CD4-positive, alpha-beta memory T cell (primary cell): ENCODE measurements around the gene B4GALNT3. TPM values are rescaled to one million over a fixed set of nuclear protein-coding genes. Genes with fewer than 3 reads are reported as not detected.

ENCODE experiments used
- CTCF ChIA-PET: fragments of 350-600 bp; sonication (Branson Sonifier 250); formaldehyde crosslinking; loops from one replicate; lab custom pipeline; 2021; ENCODE audit warnings: inconsistent platforms; ENCODE audit not compliant: partially characterized antibody; lab: Charles Lee
- POLR2A ChIA-PET: fragments of 350-600 bp; sonication (Branson Sonifier 250); formaldehyde crosslinking; loops from one replicate; lab custom pipeline; 2021; ENCODE audit not compliant: partially characterized antibody; lab: Charles Lee
- DNase-seq, 5 donors: peaks; one replicate each; pipeline versions ENCODE4 v3.0.0 to v3.0.0-alpha.2; 2020 to 2022; ENCODE audit warnings: mixed read lengths in 1 of 5
- H3K27ac ChIP-seq: one replicate; pipeline ENCODE4 v1.7.0; 2013; ENCODE audit warnings: low read depth, low read length
- H3K27me3 ChIP-seq: 2 replicates; pipeline ENCODE4 v1.7.0; 2013; ENCODE audit warnings: mild to moderate bottlenecking, low read length, moderate library complexity; ENCODE audit not compliant: insufficient read depth
- H3K36me3 ChIP-seq: 2 replicates; pipeline ENCODE4 v1.7.0; 2013; ENCODE audit warnings: mild to moderate bottlenecking, low read length, moderate library complexity; ENCODE audit not compliant: insufficient read depth
- H3K4me1 ChIP-seq: 2 replicates; pipeline ENCODE4 v1.7.0; 2013; ENCODE audit warnings: mild to moderate bottlenecking, low read length, moderate library complexity; ENCODE audit not compliant: insufficient read depth
- H3K4me3 ChIP-seq, 2 donors: one replicate each; pipeline ENCODE4 v1.7.0; 2013; ENCODE audit warnings: low read length in 2 of 2, mild to moderate bottlenecking in 1 of 2
- H3K9me3 ChIP-seq, 2 donors: one replicate each; pipeline ENCODE4 v1.7.0; 2013; ENCODE audit warnings: low read length in 2 of 2, control low read depth in 1 of 2; ENCODE audit not compliant: control insufficient read depth in 1 of 2
- H3K27ac Mint-ChIP-seq, 7 donors: one replicate each; pipeline ENCODE4 v1.8.0; 2020 to 2021; ENCODE audit warnings: mixed read lengths in 7 of 7, mild to moderate bottlenecking in 6 of 7, inconsistent platforms in 3 of 7, moderate library complexity in 3 of 7
- H3K27me3 Mint-ChIP-seq, 2 donors: one replicate each; pipeline ENCODE4 v1.8.0; 2020 to 2021; ENCODE audit warnings: mixed read lengths in 2 of 2
- H3K36me3 Mint-ChIP-seq, 2 donors: one replicate each; pipeline ENCODE4 v1.8.0; 2020 to 2021; ENCODE audit warnings: mixed read lengths in 2 of 2, inconsistent platforms in 1 of 2, mild to moderate bottlenecking in 1 of 2
- H3K4me1 Mint-ChIP-seq, 4 donors: one replicate each; pipeline ENCODE4 v1.8.0; 2020 to 2021; ENCODE audit warnings: mixed read lengths in 4 of 4, mild to moderate bottlenecking in 1 of 4
- H3K4me3 Mint-ChIP-seq, 8 donors: one replicate each; pipeline ENCODE4 v1.8.0; 2020 to 2021; ENCODE audit warnings: mixed read lengths in 8 of 8, mild to moderate bottlenecking in 7 of 8, moderate library complexity in 6 of 8, inconsistent platforms in 3 of 8
- H3K9me3 Mint-ChIP-seq, 8 donors: one replicate each; pipeline ENCODE4 v1.8.0; 2020 to 2021; ENCODE audit warnings: mixed read lengths in 8 of 8, mild to moderate bottlenecking in 5 of 8, inconsistent platforms in 3 of 8, moderate library complexity in 1 of 8
- intact Hi-C: fragments of 100-400 bp; cut with micrococcal nuclease; formaldehyde crosslinking; loops from one replicate; pipeline ENCODE4 v1.15.1; 2023
- polyA plus RNA-seq, 2 donors: library from polyadenylated mRNA; unstranded; fragments of 300-500 nt; fragmentation: Illumina TruSeq; gene quantifications; one replicate each; pipeline ENCODE4 v1.2.3, GENCODE V29; 2021
- total RNA-seq, 2 experiments: library from RNA; stranded (reverse); gene quantifications; one replicate each; pipeline ENCODE4 v1.2.3, GENCODE V29; 2021

B4GALNT3 gene
- total and polyA plus RNA-seq, 4 experiments from 2014 or later: 0.18 to 4.8 (median 2.4) TPM

GRCh38 chr12:549476-550082 lies 89.8 kb downstream of the B4GALNT3 start:
- no peak for DNase-seq
- Histone ChIP-seq H3K27ac (no peak overlapping the region), H3K4me1 (peaks cover 36% of the 10 kb centered on the region), H3K36me3 (no peaks in the 10 kb centered on the region), H3K27me3 (no peaks in the 10 kb centered on the region), H3K4me3 (no peak overlapping the region), H3K9me3 (no peaks in the 10 kb centered on the region)
- CTCF ChIA-PET: no interaction called here
- no peak overlapping the region for H3K4me3 Mint-ChIP-seq
- H3K9me3 Mint-ChIP-seq: no peaks in the 10 kb centered on the region
- POLR2A ChIA-PET: no interaction called here
- no peaks in the 10 kb centered on the region for H3K36me3 Mint-ChIP-seq
- intact Hi-C loops: no loop called here
- H3K27me3 Mint-ChIP-seq: peaks cover 2 to 4% of the 10 kb centered on the region in 2 donors
- H3K27ac Mint-ChIP-seq: peak overlapping the region in 1 of 7 donors; percentile 43
- H3K4me1 Mint-ChIP-seq: peaks cover 28 to 49% (median 37%) of the 10 kb centered on the region in 4 donors

- H3K36me3 ChIP-seq: no peaks in the 10 kb centered on the region
- H3K27ac ChIP-seq: no peak overlapping the region
- no peaks in the 10 kb centered on the region for H3K9me3 ChIP-seq
- Mint-ChIP-seq H3K4me3 (no peak overlapping the region), H3K9me3 (no peaks in the 10 kb centered on the region), H3K4me1 (peaks cover 29 to 53% (median 37%) of the 10 kb centered on the region in 4 donors), H3K36me3 (no peaks in the 10 kb centered on the region), H3K27me3 (peaks cover 0 to 2% of the 10 kb centered on the region in 2 donors), H3K27ac (peak overlapping the region in 4 of 7 donors; percentile 24 to 88 (median 48))
- no peaks in the 10 kb centered on the region for H3K27me3 ChIP-seq
- POLR2A ChIA-PET: no interaction called here
- intact Hi-C loops: no loop called here
- peaks cover 45% of the 10 kb centered on the region for H3K4me1 ChIP-seq
- H3K4me3 ChIP-seq: no peak overlapping the region
- CTCF ChIA-PET: interaction anchor here (0.9 to 1.3 kb wide), 5 partner anchors 12 to 109 kb away, joined by 3 to 4 read pairs (median 3); no protein-coding TSS in a partner anchor
- no peak for DNase-seq
Measured at GRCh38 chr12:550473-551260, 90.9 kb downstream of the B4GALNT3 start.

DNA sequence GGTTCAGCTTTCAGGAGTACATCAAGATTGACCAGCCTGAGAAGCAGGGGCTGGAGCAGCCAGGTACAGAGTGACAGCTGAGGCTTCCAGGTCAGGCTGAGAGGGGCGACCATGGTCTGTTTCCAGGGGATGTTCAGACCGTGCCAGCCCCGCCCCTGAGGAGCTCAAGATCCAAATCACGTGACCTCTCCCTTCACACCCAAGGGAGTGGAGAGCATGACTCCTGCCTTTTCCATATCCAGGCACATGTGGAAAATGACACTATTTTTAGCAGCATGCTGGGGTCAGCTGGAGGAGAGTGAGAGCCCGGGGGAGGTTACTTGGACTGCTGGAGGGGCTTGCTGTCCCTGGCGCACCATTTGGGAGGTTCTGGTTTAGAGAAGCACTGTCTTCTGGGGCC lies 92.7 kb downstream of the B4GALNT3 start:
- intact Hi-C loops: no loop called here
- Histone ChIP-seq H3K27ac (no peak overlapping the region), H3K9me3 (no peaks in the 10 kb centered on the region), H3K36me3 (no peaks in the 10 kb centered on the region), H3K27me3 (no peaks in the 10 kb centered on the region), H3K4me3 (no peak overlapping the region), H3K4me1 (peaks cover 34% of the 10 kb centered on the region)
- DNase-seq: no peak
- Mint-ChIP-seq H3K9me3 (no peaks in the 10 kb centered on the region), H3K4me1 (peaks cover 25 to 48% (median 39%) of the 10 kb centered on the region in 4 donors), H3K27ac (peak overlapping the region in 6 of 7 donors; percentile 6 to 98 (median 66)), H3K27me3 (no peaks in the 10 kb centered on the region), H3K36me3 (peaks cover 0 to 9% of the 10 kb centered on the region in 2 donors), H3K4me3 (peak overlapping the region in 5 of 8 donors; percentile 30 to 94 (median 64))
- ChIA-PET CTCF (interaction anchor here (1.2 to 1.4 kb wide), 2 partner anchors 100 to 108 kb away, joined by 3 to 6 read pairs; no protein-coding TSS in a partner anchor), POLR2A (no interaction called here)

GRCh38 chr12:553216-554000 lies 93.7 kb downstream of the B4GALNT3 start:
- H3K4me3 Mint-ChIP-seq: peak overlapping the region; percentile 58 to 94 (median 77)
- Histone ChIP-seq H3K4me1 (peaks cover 34% of the 10 kb centered on the region), H3K27me3 (no peaks in the 10 kb centered on the region), H3K4me3 (peak overlapping the region in 1 of 2 donors; percentile 18), H3K27ac (peak overlapping the region; percentile 36), H3K9me3 (no peaks in the 10 kb centered on the region), H3K36me3 (no peaks in the 10 kb centered on the region)
- intact Hi-C loops: no loop called here
- no peaks in the 10 kb centered on the region for H3K9me3 Mint-ChIP-seq
- H3K27me3 Mint-ChIP-seq: no peaks in the 10 kb centered on the region
- H3K36me3 Mint-ChIP-seq: peaks cover 0 to 13% of the 10 kb centered on the region in 2 donors
- H3K4me1 Mint-ChIP-seq: peaks cover 25 to 47% (median 39%) of the 10 kb centered on the region in 4 donors
- CTCF ChIA-PET: interaction anchor here (0.9 to 1.8 kb wide), 5 partner anchors 10 to 199 kb away, joined by 3 to 4 read pairs (median 4); partner anchors contain the start of gene WNK1
- H3K27ac Mint-ChIP-seq: peak overlapping the region; percentile 57 to 98 (median 92)
- POLR2A ChIA-PET: interaction anchor here (0.5 kb wide), 1 partner anchor 1469 kb away, joined by 3 read pairs; no protein-coding TSS in a partner anchor
- peak in 2 of 5 donors; percentile 70 to 74 for DNase-seq

- H3K27me3 ChIP-seq: no peaks in the 10 kb centered on the region
- Mint-ChIP-seq H3K27me3 (no peaks in the 10 kb centered on the region), H3K36me3 (peaks cover 0 to 17% of the 10 kb centered on the region in 2 donors), H3K4me3 (peak overlapping the region in 6 of 8 donors; percentile 47 to 94 (median 86)), H3K9me3 (no peaks in the 10 kb centered on the region), H3K27ac (peak overlapping the region in 6 of 7 donors; percentile 23 to 98 (median 92)), H3K4me1 (peaks cover 27 to 49% (median 38%) of the 10 kb centered on the region in 4 donors)
- H3K4me3 ChIP-seq: peak overlapping the region in 1 of 2 donors; percentile 18
- intact Hi-C loops: no loop called here
- POLR2A ChIA-PET: interaction anchor here (0.5 kb wide), 1 partner anchor 1468 kb away, joined by 3 read pairs; no protein-coding TSS in a partner anchor
- H3K4me1 ChIP-seq: peaks cover 34% of the 10 kb centered on the region
- no peaks in the 10 kb centered on the region for H3K9me3 ChIP-seq
- CTCF ChIA-PET: interaction anchor here (0.9 to 1.8 kb wide), 4 partner anchors 10 to 198 kb away, joined by 3 to 4 read pairs (median 4); partner anchors contain the start of gene WNK1
- DNase-seq: no peak
- H3K36me3 ChIP-seq: no peaks in the 10 kb centered on the region
- peak overlapping the region; percentile 36 for H3K27ac ChIP-seq
Measured at GRCh38 chr12:554001-554285, 94.2 kb downstream of the B4GALNT3 start.

GRCh38 chr12:556498-556897 lies 96.8 kb downstream of the B4GALNT3 start:
- no peaks in the 10 kb centered on the region for H3K36me3 ChIP-seq
- ChIA-PET POLR2A (no interaction called here), CTCF (interaction anchor here (0.9 to 3.8 kb wide), 3 partner anchors 9 to 114 kb away, joined by 3 to 31 read pairs (median 7); no protein-coding TSS in a partner anchor)
- no peaks in the 10 kb centered on the region for H3K27me3 ChIP-seq
- H3K9me3 ChIP-seq: no peaks in the 10 kb centered on the region
- H3K9me3 Mint-ChIP-seq: no peaks in the 10 kb centered on the region
- H3K27me3 Mint-ChIP-seq: no peaks in the 10 kb centered on the region
- no peak overlapping the region for H3K4me3 ChIP-seq
- peaks cover 28 to 51% (median 41%) of the 10 kb centered on the region in 4 donors for H3K4me1 Mint-ChIP-seq
- no peak overlapping the region for H3K4me3 Mint-ChIP-seq
- no peak overlapping the region for H3K27ac ChIP-seq
- intact Hi-C loops: no loop called here
- peaks cover 35% of the 10 kb centered on the region for H3K4me1 ChIP-seq
- DNase-seq: no peak
- peaks cover 0 to 31% of the 10 kb centered on the region in 2 donors for H3K36me3 Mint-ChIP-seq
- H3K27ac Mint-ChIP-seq: no peak overlapping the region
